Measurements from ENCODE around the gene CHST10.

DNA sequence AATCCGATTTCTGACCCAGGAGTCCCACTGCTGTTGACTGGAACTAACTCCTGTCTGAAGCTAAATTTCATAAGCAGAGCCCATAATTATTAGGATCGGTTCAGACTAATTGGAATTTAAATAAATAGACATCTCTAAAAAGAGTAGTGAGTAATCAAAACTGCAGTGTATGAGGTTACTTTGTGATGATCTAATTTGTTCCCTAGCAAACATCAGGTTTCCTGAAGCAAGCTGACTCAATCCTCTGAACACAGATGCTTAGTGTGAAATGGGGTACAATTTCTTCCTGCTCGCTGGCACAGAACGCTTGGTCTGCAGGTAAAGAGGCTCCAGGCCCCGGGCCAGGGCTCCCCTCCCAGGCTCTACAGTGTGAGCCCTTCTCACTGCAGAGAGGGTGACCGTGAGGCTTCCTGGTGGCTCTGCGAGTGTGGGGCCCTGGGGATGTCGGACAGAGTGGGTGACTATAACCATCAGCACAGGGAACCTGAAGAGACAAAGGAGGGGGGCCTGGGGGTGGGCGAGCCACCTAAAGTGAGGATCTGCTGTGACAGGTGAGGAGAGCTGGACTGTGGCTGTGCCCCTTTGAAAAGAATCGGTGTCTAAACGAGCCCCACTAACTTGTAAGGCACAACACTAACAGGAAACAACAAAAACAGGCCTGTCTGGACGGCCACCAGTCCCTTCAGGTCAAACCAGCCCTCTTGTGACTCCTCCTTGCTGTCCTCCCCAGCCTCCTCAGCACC lies 20.2 kb downstream of the CHST10 start:
- TF ChIP-seq FOXK2 (IDR thresholded peaks at IDR 0.05) = no peak
- no peak for TF ChIP-seq L3MBTL2 (conservative IDR thresholded peaks at IDR 0.05)
- TF ChIP-seq SUZ12 (IDR thresholded peaks at IDR 0.05) = no peak
- TF ChIP-seq NFRKB (IDR thresholded peaks at IDR 0.05) = no peak
- no peak for TF ChIP-seq ARNT (IDR thresholded peaks at IDR 0.05)

Measured in HEK293T (cell line).